HEK293 (cell line): ENCODE data around the gene EFCAB11.

Experiments
- ELK4 ChIP-seq: IDR thresholded peaks from 2 replicates; pipeline ENCODE4 v1.6.1; 2011; ENCODE audit warnings: mild to moderate bottlenecking, low read depth, low read length, borderline replicate concordance
- PRDM10 ChIP-seq: fragments of 450-650 bp; formaldehyde crosslinking; IDR thresholded peaks from 2 replicates; pipeline ENCODE4 v1.5.1; 2016; ENCODE audit warnings: missing biosample characterization, missing genetic modification characterization
- REST ChIP-seq: fragments of 450-650 bp; formaldehyde crosslinking; IDR thresholded peaks from 2 replicates; pipeline ENCODE4 v1.5.1; 2016; ENCODE audit warnings: missing biosample characterization, missing genetic modification characterization
- ZBTB10 ChIP-seq: fragments of 450-650 bp; formaldehyde crosslinking; IDR thresholded peaks from 2 replicates; pipeline ENCODE4 v1.5.1; 2016; ENCODE audit warnings: missing biosample characterization, missing genetic modification characterization
- ZBTB21 ChIP-seq: fragments of 450-650 bp; formaldehyde crosslinking; IDR thresholded peaks from 2 replicates; pipeline ENCODE4 v1.5.1; 2017; ENCODE audit warnings: missing biosample characterization, missing genetic modification characterization
- ZNF18 ChIP-seq: fragments of 450-650 bp; formaldehyde crosslinking; IDR thresholded peaks from 2 replicates; pipeline ENCODE4 v1.5.1; 2016; ENCODE audit warnings: missing biosample characterization, missing genetic modification characterization
- ZNF19 ChIP-seq: fragments of 450-650 bp; formaldehyde crosslinking; IDR thresholded peaks from 2 replicates; pipeline ENCODE4; 2016; ENCODE audit warnings: missing biosample characterization, missing genetic modification characterization, low read depth
- ZNF292 ChIP-seq: fragments of 450-650 bp; formaldehyde crosslinking; IDR thresholded peaks from 2 replicates; pipeline ENCODE4 v1.5.1; 2016; ENCODE audit warnings: low read depth, missing biosample characterization, missing genetic modification characterization, borderline replicate concordance
- ZNF335 ChIP-seq: fragments of 450-650 bp; formaldehyde crosslinking; conservative IDR thresholded peaks from 2 replicates; pipeline ENCODE4 v1.5.1; 2016; ENCODE audit warnings: missing biosample characterization, missing genetic modification characterization
- ZNF366 ChIP-seq: fragments of 450-650 bp; formaldehyde crosslinking; conservative IDR thresholded peaks from 2 replicates; pipeline ENCODE4 v1.5.1; 2016; ENCODE audit warnings: missing biosample characterization, missing genetic modification characterization
- ZNF404 ChIP-seq: fragments of 450-650 bp; formaldehyde crosslinking; IDR thresholded peaks from 2 replicates; pipeline ENCODE4 v1.5.1; 2017; ENCODE audit warnings: missing biosample characterization, missing genetic modification characterization
- ZNF423 ChIP-seq: fragments of 450-650 bp; formaldehyde crosslinking; IDR thresholded peaks from 2 replicates; pipeline ENCODE4 v1.5.1; 2016; ENCODE audit warnings: missing biosample characterization, missing genetic modification characterization
- ZNF501 ChIP-seq: fragments of 450-650 bp; formaldehyde crosslinking; IDR thresholded peaks from 2 replicates; pipeline ENCODE4 v1.5.1; 2016; ENCODE audit warnings: missing biosample characterization, missing genetic modification characterization
- ZNF518A ChIP-seq: fragments of 450-650 bp; formaldehyde crosslinking; conservative IDR thresholded peaks from 2 replicates; pipeline ENCODE4 v1.5.1; 2016; ENCODE audit warnings: low read depth, missing biosample characterization, missing genetic modification characterization
- ZNF521 ChIP-seq: fragments of 450-650 bp; formaldehyde crosslinking; IDR thresholded peaks from 2 replicates; pipeline ENCODE4 v1.5.1; 2017; ENCODE audit warnings: missing biosample characterization, mild to moderate bottlenecking, missing genetic modification characterization
- ZNF560 ChIP-seq: fragments of 450-650 bp; formaldehyde crosslinking; IDR thresholded peaks from 2 replicates; pipeline ENCODE4 v1.5.1; 2017; ENCODE audit warnings: missing biosample characterization, missing genetic modification characterization, borderline replicate concordance
- ZNF624 ChIP-seq: fragments of 450-650 bp; formaldehyde crosslinking; IDR thresholded peaks from 2 replicates; pipeline ENCODE4 v1.5.1; 2017; ENCODE audit warnings: missing biosample characterization, missing genetic modification characterization
- ZNF658 ChIP-seq: fragments of 450-650 bp; formaldehyde crosslinking; IDR thresholded peaks from 2 replicates; pipeline ENCODE4; 2016; ENCODE audit warnings: missing biosample characterization, missing genetic modification characterization
- ZNF843 ChIP-seq: fragments of 450-650 bp; formaldehyde crosslinking; IDR thresholded peaks from 2 replicates; pipeline ENCODE4 v1.5.1; 2016; ENCODE audit warnings: missing biosample characterization, missing genetic modification characterization
- ZSCAN4 ChIP-seq: fragments of 450-650 bp; formaldehyde crosslinking; IDR thresholded peaks from 2 replicates; pipeline ENCODE4 v1.5.1; 2017; ENCODE audit warnings: missing biosample characterization, missing genetic modification characterization

The EFCAB11 gene

GRCh38 chr14:89906000-89906399 lies 48.5 kb downstream of the EFCAB11 start (continued):
- TF ChIP-seq ZBTB21 (tag by site-specific recombination), result peak; percentile 66; the same call in 1 of the 2 replicates
- peak; percentile 94 for TF ChIP-seq ZNF560 (tag by site-specific recombination)
- peak; percentile 71 for TF ChIP-seq ZNF501 (tag by site-specific recombination)
- peak; percentile 96 for TF ChIP-seq ZNF518A (tag by site-specific recombination)
- no peak for TF ChIP-seq ZNF335 (tag by site-specific recombination)
- no peak for TF ChIP-seq ZNF423
- TF ChIP-seq PRDM10 (tag by site-specific recombination), result no peak
- TF ChIP-seq REST (tag by site-specific recombination), result peak; percentile 86
- TF ChIP-seq ZSCAN4 (tag by site-specific recombination), result no peak
- no peak for TF ChIP-seq ZNF658
- no peak for TF ChIP-seq ZNF624 (tag by site-specific recombination)
- TF ChIP-seq ZNF19 (tag by site-specific recombination), result peak; percentile 68; the same call in 1 of the 2 replicates
- no peak for TF ChIP-seq ZNF521 (tag by site-specific recombination)
- TF ChIP-seq ELK4, result no peak
- no peak for TF ChIP-seq ZBTB10
- no peak for TF ChIP-seq ZNF18 (tag by site-specific recombination)
- peak; percentile 97 for TF ChIP-seq ZNF292 (tag by site-specific recombination)
- TF ChIP-seq ZNF843 (tag by site-specific recombination), result no peak
- peak; percentile 91; the same call in 1 of the 2 replicates for TF ChIP-seq ZNF404
- TF ChIP-seq ZNF366, result no peak
